ENCODE data around the gene PRICKLE1. TPM values are rescaled to one million over a fixed set of nuclear protein-coding genes. Genes with fewer than 3 reads are reported as not detected.

The PRICKLE1 gene
- total and polyA plus RNA-seq, 2 donors (not counting 3 experiments of a cell fraction or from before 2014, with no cell fraction given) = 34.3 to 86.0 TPM

GRCh38 chr12:42468341-42468821, 121.2 kb downstream of the PRICKLE1 start:
- intact Hi-C loops (cut with micrococcal nuclease) = no loop called here
- H3K4me1 ChIP-seq (ENCODE audit: control insufficient read depth, extremely low read depth, insufficient read depth, low read length) = peaks cover 38% of the 10 kb centered on the region
- no peaks in the 10 kb centered on the region for H3K27me3 ChIP-seq (ENCODE audit: control insufficient read depth in 2 of 2, insufficient read depth in 2 of 2, low read length in 2 of 2)
- dilution Hi-C loops (cut with MboI; ENCODE audit: extremely low pct_ligation_motif_present, low sequenced_read_pairs) = no loop called here
- no peak overlapping the region for H3K4me2 ChIP-seq (ENCODE audit: insufficient read depth, low read length)
- no peak for FAIRE-seq
- no peaks in the 10 kb centered on the region for H3K9me1 ChIP-seq (replicated peaks; ENCODE audit: control insufficient read depth, extremely low read depth, insufficient read depth, low read length)
- ChIA-PET POLR2A (no interaction called here), CTCF (interaction anchor here (1.0 to 4.7 kb wide), 8 partner anchors 11 to 870 kb away, joined by 3 to 20 read pairs (median 6); no protein-coding TSS in a partner anchor)
- no peak overlapping the region for H3K4me3 ChIP-seq (replicated peaks in 1 of 3; ENCODE audit: insufficient read depth in 1 of 3, low read depth in 1 of 3, low read length in 3 of 3)
- H3K9me3 ChIP-seq (replicated peaks; ENCODE audit: control insufficient read depth, insufficient read depth, low read length) = no peaks in the 10 kb centered on the region
- H3K36me3 ChIP-seq (ENCODE audit: control insufficient read depth in 2 of 2, extremely low read depth in 1 of 2, insufficient read depth in 2 of 2, low read length in 2 of 2) = peaks cover 30 to 60% of the 10 kb centered on the region in 2 experiments
- H4K20me1 ChIP-seq (replicated peaks; ENCODE audit: control insufficient read depth, extremely low read depth, insufficient read depth, low read length) = peaks cover 6% of the 10 kb centered on the region
- DNase-seq (ENCODE audit: low read depth, low spot score) = no peak
- no peak overlapping the region for H2AFZ ChIP-seq (ENCODE audit: low read depth, low read length)
- TF ChIP-seq GATA2 (IDR thresholded peaks at IDR 0.05; ENCODE audit: insufficient read depth, insufficient read length, low read depth, low read length) (no peak), EZH2 (IDR thresholded peaks at IDR 0.05; ENCODE audit: borderline replicate concordance, low read depth, low read length, severe bottlenecking) (no peak), MYC (IDR thresholded peaks at IDR 0.05; ENCODE audit: low read depth, low read length) (no peak), MAX (IDR thresholded peaks at IDR 0.05; ENCODE audit: insufficient read depth, insufficient read length) (no peak), FOS (IDR thresholded peaks at IDR 0.05; ENCODE audit: borderline replicate concordance, insufficient read depth, low read length) (no peak), JUN (IDR thresholded peaks at IDR 0.05; ENCODE audit: borderline replicate concordance, insufficient read depth, insufficient read length, low read depth) (no peak), POLR2AphosphoS5 (IDR thresholded peaks at IDR 0.05; ENCODE audit: insufficient read depth, low read depth, low read length) (no peak), POLR2A (IDR thresholded peaks at IDR 0.05; ENCODE audit: low read depth, low read length) (no peak), CTCF (IDR thresholded peaks at IDR 0.05; ENCODE audit: extremely low read depth in 1 of 2, insufficient read depth in 1 of 2, low read depth in 1 of 2, low read length in 2 of 2) (no peak)
- no peak overlapping the region for H3K9ac ChIP-seq (replicated peaks; ENCODE audit: extremely low read depth, insufficient read depth, low read length)
- peaks cover 50% of the 10 kb centered on the region for H3K79me2 ChIP-seq (ENCODE audit: control insufficient read depth, insufficient read depth, low read length)
- no TSS peak for BruUV-seq (replicated peaks)
- no peak overlapping the region for H3K27ac ChIP-seq (ENCODE audit: insufficient read depth, low read depth, low read length)

Measured in endothelial cell of umbilical vein (primary cell).